K562 (cell line): Measurements from ENCODE around the gene GPR4. TPM values are rescaled to one million over a fixed set of nuclear protein-coding genes. Genes with fewer than 3 reads are reported as not detected.

ENCODE experiments used
- ATF7 ChIP-seq: fragments of 450-650 bp; IDR thresholded peaks from 2 replicates; pipeline ENCODE4 v1.7.1; 2014; ENCODE audit warnings: mild to moderate bottlenecking, moderate library complexity
- BRD9 ChIP-seq: fragments of 450-650 bp; IDR thresholded peaks from 2 replicates; pipeline ENCODE4 v1.6.1; 2018; ENCODE audit warnings: low read depth; ENCODE audit not compliant: partially characterized antibody
- ETV5 ChIP-seq: sonication (generic); formaldehyde crosslinking; IDR thresholded peaks from 2 replicates; pipeline ENCODE4 v1.4.0; 2020; ENCODE audit warnings: low read depth, mild to moderate bottlenecking, missing genetic modification reagents
- ETV6 ChIP-seq, 3 experiments: fragments of 150-350 bp in 1 of 3; sonication (generic) in 1 of 3; formaldehyde crosslinking in 1 of 3; IDR thresholded peaks; 2 replicates each; pipeline versions ENCODE4 v1.6.1 to v1.8.0; 2014 to 2022; ENCODE audit warnings: borderline replicate concordance in 2 of 3, low read depth in 2 of 3, antibody characterized with exemption in 1 of 3, low read length in 1 of 3, mild to moderate bottlenecking in 1 of 3, missing genetic modification reagents in 1 of 3
- FOXP1 ChIP-seq: sonication (generic); formaldehyde crosslinking; IDR thresholded peaks from 2 replicates; pipeline ENCODE4 v1.8.0; 2022; ENCODE audit warnings: mild to moderate bottlenecking, missing genetic modification reagents
- HCFC1 ChIP-seq: IDR thresholded peaks from 2 replicates; pipeline ENCODE4 v1.6.1; 2012; ENCODE audit warnings: low read depth, low read length, improper control_type of control experiment
- HDAC1 ChIP-seq, 2 experiments: fragments of 450-650 bp; IDR thresholded peaks; 2 replicates each; pipeline ENCODE4 v1.6.1; 2016 to 2017; ENCODE audit warnings: inconsistent platforms in 1 of 2, mild to moderate bottlenecking in 1 of 2, moderate library complexity in 1 of 2
- MAFK ChIP-seq: IDR thresholded peaks from 2 replicates; pipeline ENCODE4 v1.6.1; 2011; ENCODE audit warnings: low read length, improper control_type of control experiment
- NBN ChIP-seq: fragments of 450-650 bp; IDR thresholded peaks from 2 replicates; pipeline ENCODE4 v1.6.1; 2016; ENCODE audit warnings: low read depth, mild to moderate bottlenecking
- POLR2A ChIP-seq: fragments of 450-650 bp; conservative IDR thresholded peaks from 2 replicates; pipeline ENCODE4 v1.6.1; 2016
- RFX5 ChIP-seq: IDR thresholded peaks from 2 replicates; pipeline ENCODE4 v1.6.1; 2011; ENCODE audit warnings: low read depth, mild to moderate bottlenecking, improper control_type of control experiment, low read length
- TBP ChIP-seq: optimal IDR thresholded peaks from 2 replicates; pipeline ENCODE3; 2011; ENCODE audit warnings: low read depth, low read length, improper control_type of control experiment
- ZNF24 ChIP-seq: fragments of 450-650 bp; IDR thresholded peaks from 2 replicates; pipeline ENCODE4 v1.6.1; 2016
- polyA plus RNA-seq, 8 experiments: library from polyadenylated mRNA; depleted of rRNA in 4 of 8; stranded (reverse) in 5 of 8; unstranded in 3 of 8; fragments of >200 nt; fragmentation: Nextera tagmentation in 2 of 8; fragmentation: Illumina TruSeq in 1 of 8; extraction: Ambion mirVana in 2 of 8; extraction: Trizol in 1 of 8; gene quantifications; 2 replicates each; pipeline versions ENCODE4 v1.2.1 to v1.2.3, GENCODE V29; 2011 to 2014; ENCODE audit warnings: inconsistent platforms in 1 of 8, missing spikeins in 1 of 8
- total RNA-seq, 7 experiments: library from RNA; depleted of rRNA in 6 of 7; stranded (reverse); fragments of >200 nt in 6 of 7; fragmentation: Illumina TruSeq in 2 of 7; extraction: Trizol in 2 of 7; gene quantifications; 2 replicates each; pipeline versions ENCODE4 v1.2.1 to v1.2.3, GENCODE V29; 2011 to 2021; ENCODE audit warnings: low replicate concordance in 1 of 7
- TF ChIP-seq, protein P1 (sequence below), 2 experiments: IDR thresholded peaks; 2 replicates each; pipeline ENCODE4 v1.6.1; 2012; ENCODE audit warnings: improper control_type of control experiment in 2 of 2, low read depth in 2 of 2, low read length in 2 of 2, borderline replicate concordance in 1 of 2
- TF ChIP-seq, protein P2 (sequence below): sonication (generic); formaldehyde crosslinking; IDR thresholded peaks from 2 replicates; pipeline ENCODE4 v1.8.0; 2022; ENCODE audit warnings: mild to moderate bottlenecking, low read depth, missing genetic modification reagents
- TF ChIP-seq, protein P3 (sequence below): fragments of 150-350 bp; IDR thresholded peaks from 2 replicates; pipeline ENCODE4 v1.6.1; 2014; ENCODE audit warnings: low read depth, mild to moderate bottlenecking, low read length, borderline replicate concordance

GPR4 gene
- total and polyA plus RNA-seq, 9 of the 15 experiments (the other 6 are each of a cell fraction or from before 2014, with no cell fraction given), result 0.03 to 0.09 (median 0.04) TPM; not detected in 5

DNA sequence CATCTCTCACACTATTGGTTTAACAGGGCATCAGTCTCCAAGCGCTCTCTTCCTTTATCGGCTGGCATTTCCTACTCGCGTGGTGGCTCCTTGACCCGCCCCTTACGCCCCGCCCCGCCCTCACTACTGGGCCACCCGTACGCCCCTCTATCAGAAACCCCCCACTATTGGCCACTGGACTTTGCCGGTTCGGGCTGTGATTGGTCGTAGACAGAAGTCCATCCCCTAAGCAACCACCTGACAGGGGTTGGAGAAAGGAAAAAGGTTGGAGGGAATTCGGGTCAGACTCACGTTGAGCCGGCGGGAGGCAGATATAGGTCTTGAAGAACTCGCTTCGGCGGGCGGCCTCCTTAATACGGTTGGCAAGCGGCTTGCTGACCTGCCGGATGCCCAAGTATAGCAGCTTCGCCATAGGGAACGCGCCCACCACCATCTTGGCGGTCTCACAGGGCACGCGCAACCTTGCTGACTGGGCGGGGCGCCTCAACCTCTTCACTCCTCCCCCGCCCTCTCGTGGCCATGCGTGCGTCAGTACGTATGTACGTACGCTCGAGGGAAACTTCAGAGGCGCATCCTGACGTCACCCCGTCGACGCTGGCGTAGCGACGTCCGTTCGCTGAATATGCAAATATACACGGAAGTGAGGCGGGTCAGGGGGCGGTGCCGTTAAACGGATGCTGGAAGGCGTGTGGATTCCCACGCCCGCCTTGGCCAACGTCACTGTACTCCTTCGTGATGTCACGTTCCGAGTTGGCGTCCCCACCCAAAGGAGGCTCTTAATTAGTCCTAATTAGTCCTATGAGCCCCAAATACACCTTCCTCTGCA, 17.5 kb downstream of the GPR4 start, which contains the start of gene OPA3 (continued):
- TF ChIP-seq, protein P1, sequence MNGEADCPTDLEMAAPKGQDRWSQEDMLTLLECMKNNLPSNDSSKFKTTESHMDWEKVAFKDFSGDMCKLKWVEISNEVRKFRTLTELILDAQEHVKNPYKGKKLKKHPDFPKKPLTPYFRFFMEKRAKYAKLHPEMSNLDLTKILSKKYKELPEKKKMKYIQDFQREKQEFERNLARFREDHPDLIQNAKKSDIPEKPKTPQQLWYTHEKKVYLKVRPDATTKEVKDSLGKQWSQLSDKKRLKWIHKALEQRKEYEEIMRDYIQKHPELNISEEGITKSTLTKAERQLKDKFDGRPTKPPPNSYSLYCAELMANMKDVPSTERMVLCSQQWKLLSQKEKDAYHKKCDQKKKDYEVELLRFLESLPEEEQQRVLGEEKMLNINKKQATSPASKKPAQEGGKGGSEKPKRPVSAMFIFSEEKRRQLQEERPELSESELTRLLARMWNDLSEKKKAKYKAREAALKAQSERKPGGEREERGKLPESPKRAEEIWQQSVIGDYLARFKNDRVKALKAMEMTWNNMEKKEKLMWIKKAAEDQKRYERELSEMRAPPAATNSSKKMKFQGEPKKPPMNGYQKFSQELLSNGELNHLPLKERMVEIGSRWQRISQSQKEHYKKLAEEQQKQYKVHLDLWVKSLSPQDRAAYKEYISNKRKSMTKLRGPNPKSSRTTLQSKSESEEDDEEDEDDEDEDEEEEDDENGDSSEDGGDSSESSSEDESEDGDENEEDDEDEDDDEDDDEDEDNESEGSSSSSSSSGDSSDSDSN (IDR thresholded peaks at IDR 0.05; ENCODE audit: borderline replicate concordance in 1 of 2, low read depth in 2 of 2, low read length in 2 of 2), result no peak
- peak; percentile 99 for TF ChIP-seq ATF7
- peak; percentile 13 for TF ChIP-seq MAFK
- TF ChIP-seq TBP, result peak; percentile 84
- TF ChIP-seq, protein P2, sequence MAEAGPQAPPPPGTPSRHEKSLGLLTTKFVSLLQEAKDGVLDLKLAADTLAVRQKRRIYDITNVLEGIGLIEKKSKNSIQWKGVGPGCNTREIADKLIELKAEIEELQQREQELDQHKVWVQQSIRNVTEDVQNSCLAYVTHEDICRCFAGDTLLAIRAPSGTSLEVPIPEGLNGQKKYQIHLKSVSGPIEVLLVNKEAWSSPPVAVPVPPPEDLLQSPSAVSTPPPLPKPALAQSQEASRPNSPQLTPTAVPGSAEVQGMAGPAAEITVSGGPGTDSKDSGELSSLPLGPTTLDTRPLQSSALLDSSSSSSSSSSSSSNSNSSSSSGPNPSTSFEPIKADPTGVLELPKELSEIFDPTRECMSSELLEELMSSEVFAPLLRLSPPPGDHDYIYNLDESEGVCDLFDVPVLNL, result peak; percentile 65; the same call in 1 of the 2 replicates
- no peak for TF ChIP-seq ZNF24
- TF ChIP-seq ETV5 (CRISPR knock-in tag), result no peak; the same call in 1 of the 2 replicates
- peak; percentile 82; the same call in 1 of the 2 replicates for TF ChIP-seq NBN
- TF ChIP-seq HDAC1 (IDR thresholded peaks at IDR 0.05), result peak in 1 of 2 experiments; percentile 68; a peak in 2 of 4 replicates
- peak; percentile 10 for TF ChIP-seq BRD9
- peak; percentile 96 for TF ChIP-seq POLR2A
- peak; percentile 37; the same call in 1 of the 2 replicates for TF ChIP-seq RFX5
- TF ChIP-seq HCFC1, result peak; percentile 56
- TF ChIP-seq FOXP1 (CRISPR knock-in tag), result no peak
- no peak for TF ChIP-seq ETV6 (IDR thresholded peaks at IDR 0.05; ENCODE audit: borderline replicate concordance in 1 of 2, low read depth in 2 of 2, low read length in 1 of 2)
- no peak for TF ChIP-seq ETV6 (CRISPR knock-in tag; IDR thresholded peaks at IDR 0.05; ENCODE audit: borderline replicate concordance)
- TF ChIP-seq, protein P3, sequence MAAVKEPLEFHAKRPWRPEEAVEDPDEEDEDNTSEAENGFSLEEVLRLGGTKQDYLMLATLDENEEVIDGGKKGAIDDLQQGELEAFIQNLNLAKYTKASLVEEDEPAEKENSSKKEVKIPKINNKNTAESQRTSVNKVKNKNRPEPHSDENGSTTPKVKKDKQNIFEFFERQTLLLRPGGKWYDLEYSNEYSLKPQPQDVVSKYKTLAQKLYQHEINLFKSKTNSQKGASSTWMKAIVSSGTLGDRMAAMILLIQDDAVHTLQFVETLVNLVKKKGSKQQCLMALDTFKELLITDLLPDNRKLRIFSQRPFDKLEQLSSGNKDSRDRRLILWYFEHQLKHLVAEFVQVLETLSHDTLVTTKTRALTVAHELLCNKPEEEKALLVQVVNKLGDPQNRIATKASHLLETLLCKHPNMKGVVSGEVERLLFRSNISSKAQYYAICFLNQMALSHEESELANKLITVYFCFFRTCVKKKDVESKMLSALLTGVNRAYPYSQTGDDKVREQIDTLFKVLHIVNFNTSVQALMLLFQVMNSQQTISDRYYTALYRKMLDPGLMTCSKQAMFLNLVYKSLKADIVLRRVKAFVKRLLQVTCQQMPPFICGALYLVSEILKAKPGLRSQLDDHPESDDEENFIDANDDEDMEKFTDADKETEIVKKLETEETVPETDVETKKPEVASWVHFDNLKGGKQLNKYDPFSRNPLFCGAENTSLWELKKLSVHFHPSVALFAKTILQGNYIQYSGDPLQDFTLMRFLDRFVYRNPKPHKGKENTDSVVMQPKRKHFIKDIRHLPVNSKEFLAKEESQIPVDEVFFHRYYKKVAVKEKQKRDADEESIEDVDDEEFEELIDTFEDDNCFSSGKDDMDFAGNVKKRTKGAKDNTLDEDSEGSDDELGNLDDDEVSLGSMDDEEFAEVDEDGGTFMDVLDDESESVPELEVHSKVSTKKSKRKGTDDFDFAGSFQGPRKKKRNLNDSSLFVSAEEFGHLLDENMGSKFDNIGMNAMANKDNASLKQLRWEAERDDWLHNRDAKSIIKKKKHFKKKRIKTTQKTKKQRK, result peak; percentile 88
